HG02571 (cell line): ENCODE data around the gene VSIG10.
"Not testable (repeated sequence)": the region's sequence is repeated elsewhere in the genome, so short reads cannot be mapped to it uniquely, and the experiment has no call there.

Experiments used
- ATAC-seq: cut with Tn5 transposase; IDR thresholded peaks from one replicate; pipeline ENCODE4 v1.9.1; 2021; ENCODE audit warnings: mild to moderate bottlenecking, moderate library complexity; ENCODE audit not compliant: unreplicated experiment

Gene VSIG10, protein sequence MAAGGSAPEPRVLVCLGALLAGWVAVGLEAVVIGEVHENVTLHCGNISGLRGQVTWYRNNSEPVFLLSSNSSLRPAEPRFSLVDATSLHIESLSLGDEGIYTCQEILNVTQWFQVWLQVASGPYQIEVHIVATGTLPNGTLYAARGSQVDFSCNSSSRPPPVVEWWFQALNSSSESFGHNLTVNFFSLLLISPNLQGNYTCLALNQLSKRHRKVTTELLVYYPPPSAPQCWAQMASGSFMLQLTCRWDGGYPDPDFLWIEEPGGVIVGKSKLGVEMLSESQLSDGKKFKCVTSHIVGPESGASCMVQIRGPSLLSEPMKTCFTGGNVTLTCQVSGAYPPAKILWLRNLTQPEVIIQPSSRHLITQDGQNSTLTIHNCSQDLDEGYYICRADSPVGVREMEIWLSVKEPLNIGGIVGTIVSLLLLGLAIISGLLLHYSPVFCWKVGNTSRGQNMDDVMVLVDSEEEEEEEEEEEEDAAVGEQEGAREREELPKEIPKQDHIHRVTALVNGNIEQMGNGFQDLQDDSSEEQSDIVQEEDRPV

GRCh38 chr12:118103601-118104382 lies at the start of gene VSIG10:
TSS of gene VSIG10 (minus strand) at chr12:118104011. CDS start at chr12:118103671, 340 bp downstream.
- ATAC-seq, result no peak

GRCh38 chr12:118151755-118152154 lies 47.9 kb upstream of the VSIG10 start:
- ATAC-seq, result no peak

DNA sequence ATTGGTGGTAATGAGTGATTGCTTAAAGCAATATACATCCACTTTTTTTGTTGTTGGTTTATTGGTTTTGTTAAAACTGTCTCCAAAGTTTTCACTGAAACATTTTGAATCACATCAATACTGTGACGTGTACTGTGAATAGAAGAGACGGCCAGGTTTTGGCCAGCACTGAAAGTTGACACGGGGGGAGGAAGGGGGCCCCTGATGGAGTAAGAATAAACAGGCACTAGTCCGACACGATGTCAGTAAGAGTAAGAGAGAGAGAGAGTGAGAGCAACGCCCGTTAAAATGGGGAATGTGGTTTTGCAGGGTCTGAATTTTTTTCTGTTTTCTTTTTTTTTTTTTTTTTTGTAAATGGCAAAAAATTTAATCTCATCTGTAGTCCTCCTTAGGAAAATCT lies 46.8 kb upstream of the VSIG10 start:
- ATAC-seq, result no peak

DNA sequence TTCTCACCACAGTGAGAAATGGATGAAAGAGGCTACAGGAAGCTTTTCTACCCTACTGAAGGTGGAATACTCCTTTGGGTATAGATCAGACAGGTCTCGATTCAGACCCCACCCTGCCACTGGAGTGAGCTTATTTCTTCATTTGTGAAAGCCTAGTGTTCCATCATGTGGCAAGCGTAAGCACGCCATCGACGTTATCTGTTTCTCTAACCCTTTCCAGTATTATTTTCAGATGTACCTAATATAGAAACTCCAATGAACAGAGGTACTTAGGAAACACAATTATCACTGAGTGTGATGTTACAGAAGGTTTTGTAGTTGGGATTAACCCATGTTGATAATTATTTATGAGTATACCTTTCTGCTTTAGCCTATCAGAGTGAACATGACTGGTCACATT lies 44.5 kb upstream of the VSIG10 start:
- ATAC-seq, result no peak

GRCh38 chr12:118145798-118146156 lies 42.0 kb upstream of the VSIG10 start:
- no peak for ATAC-seq

- ATAC-seq, result no peak
These were observed 41.4 kb upstream of the VSIG10 start for GRCh38 chr12:118145113-118145797.

DNA sequence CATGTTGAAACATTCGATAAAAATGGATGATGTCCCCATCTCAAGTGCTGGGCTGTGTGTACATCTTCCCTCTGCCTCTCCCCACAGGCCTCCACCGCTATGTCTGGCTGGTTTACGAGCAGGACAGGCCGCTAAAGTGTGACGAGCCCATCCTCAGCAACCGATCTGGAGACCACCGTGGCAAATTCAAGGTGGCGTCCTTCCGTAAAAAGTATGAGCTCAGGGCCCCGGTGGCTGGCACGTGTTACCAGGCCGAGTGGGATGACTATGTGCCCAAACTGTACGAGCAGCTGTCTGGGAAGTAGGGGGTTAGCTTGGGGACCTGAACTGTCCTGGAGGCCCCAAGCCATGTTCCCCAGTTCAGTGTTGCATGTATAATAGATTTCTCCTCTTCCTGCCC lies 40.7 kb upstream of the VSIG10 start:
- no peak for ATAC-seq

DNA sequence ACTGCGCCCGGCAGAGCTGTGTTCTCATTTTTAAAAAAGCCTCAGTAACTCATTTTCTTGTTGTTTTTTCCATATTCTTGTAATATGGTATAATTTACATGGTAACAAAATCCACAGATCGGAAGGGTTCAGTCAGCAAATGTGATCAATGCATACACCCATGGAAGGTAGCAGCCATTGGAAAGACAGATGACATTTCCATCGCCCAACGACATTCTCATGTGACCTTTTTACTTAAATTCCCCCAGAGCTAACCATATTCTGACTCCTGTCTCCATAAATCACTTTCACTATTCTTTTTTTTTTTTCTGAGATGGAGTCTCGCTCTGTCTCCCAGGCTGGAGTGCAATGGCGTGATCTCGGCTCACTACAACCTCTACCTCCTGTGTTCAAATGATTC lies 37.0 kb upstream of the VSIG10 start:
- no peak for ATAC-seq

- no peak for ATAC-seq
These were observed 33.4 kb upstream of the VSIG10 start for GRCh38 chr12:118137148-118137678.

GRCh38 chr12:118136559-118137003 lies 32.8 kb upstream of the VSIG10 start:
- peak; percentile 26 for ATAC-seq

DNA sequence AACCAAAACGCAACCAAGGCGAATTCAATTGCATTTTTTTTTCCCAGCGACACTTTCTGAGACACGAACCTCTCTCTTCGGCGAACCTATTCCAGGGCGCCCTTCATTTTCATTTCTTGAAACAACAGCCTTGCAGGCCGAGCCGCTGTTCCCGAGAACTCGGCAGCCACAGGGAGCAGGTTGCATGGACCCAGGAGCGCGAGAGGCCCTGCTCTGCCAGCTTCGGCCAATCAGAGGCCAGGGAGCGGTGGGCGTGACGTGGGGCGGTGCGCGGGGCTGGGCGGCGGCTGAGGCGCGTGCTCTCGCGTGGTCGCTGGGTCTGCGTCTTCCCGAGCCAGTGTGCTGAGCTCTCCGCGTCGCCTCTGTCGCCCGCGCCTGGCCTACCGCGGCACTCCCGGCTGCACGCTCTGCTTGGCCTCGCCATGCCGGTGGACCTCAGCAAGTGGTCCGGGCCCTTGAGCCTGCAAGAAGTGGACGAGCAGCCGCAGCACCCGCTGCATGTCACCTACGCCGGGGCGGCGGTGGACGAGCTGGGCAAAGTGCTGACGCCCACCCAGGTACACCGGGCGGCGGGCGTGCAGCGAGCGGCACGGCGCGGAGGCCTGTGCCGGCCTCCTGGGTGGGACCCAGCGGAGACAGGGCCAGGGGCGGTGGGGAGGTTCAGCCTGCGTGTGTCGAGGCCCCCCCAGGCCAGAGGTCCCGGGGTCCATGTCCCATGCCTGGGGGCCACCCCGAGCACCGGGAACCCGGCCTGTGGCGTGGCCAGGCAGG lies 32.2 kb upstream of the VSIG10 start, which contains the start of gene PEBP1:
PEBP1 (plus strand) TSS at position 337 of the 771 bp plus-strand sequence; CDS start at position 423, 86 bp downstream.
- peak; percentile 97 for ATAC-seq

GRCh38 chr12:118129436-118129835 lies 25.6 kb upstream of the VSIG10 start:
- not testable (repeated sequence) for ATAC-seq

DNA sequence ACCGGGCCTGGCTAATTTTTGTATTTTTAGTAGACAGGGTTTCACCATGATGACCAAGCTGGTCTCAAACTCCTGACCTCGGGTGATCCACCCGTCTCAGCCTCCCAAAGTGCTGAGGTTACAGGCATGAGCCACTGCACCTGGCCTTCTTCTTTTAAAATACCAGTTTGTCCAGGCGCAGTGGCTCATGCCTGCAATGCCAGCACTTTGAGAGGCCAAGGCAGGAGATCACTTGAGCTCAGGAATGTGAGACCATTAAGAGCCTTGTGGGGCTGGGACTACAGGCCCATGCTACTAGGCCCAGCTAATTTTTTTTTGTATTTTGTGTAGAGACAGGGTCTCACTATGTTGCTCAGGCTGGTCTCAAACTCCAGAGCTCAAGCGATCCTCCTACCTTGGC lies 24.1 kb upstream of the VSIG10 start:
- no peak for ATAC-seq

GRCh38 chr12:118126119-118126757 lies 22.4 kb upstream of the VSIG10 start:
- no peak for ATAC-seq

DNA sequence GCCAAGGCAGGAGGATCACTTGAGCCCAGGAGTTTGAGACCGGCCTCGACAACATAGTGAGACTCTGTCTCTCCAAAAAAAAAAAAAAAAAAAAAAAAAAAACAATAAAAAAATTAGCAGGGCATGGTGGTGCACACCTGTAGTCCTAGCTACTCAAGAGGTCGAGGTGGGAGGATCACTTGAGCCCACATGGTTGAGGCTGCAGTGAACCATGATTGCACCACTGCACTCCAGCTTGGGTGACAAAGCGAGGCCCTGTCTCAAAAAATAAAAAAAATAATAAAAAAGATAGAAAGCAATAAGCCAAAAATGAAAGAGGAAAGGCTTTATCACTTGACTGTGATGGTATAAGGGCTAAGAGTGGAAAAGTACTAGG lies 21.9 kb upstream of the VSIG10 start:
- ATAC-seq, result no peak

DNA sequence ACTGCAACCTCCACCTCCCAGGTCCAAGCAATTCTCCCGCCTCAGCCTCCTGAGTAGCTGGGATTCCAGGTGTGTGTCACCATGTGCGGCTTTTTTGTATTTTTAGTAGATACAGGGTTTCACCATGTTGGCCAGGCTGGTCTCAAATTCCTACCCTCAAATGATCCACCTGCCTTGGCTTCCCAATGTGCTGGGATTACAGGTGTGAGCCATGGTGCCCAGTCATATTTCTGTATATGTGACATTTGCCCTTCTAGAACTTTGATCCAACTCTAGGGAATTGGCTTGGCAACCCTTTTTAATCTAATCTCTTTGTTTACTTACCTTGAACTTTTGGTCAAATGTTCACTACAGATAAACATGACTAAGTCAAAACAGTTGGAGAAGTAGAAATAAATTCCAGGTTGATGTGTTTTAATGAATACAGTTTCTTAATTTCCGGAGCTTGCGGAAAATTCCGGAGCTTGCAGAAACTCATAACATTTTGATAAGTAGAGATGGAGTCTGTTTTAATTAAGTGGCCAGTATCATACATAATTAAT lies 20.6 kb upstream of the VSIG10 start:
- ATAC-seq, result no peak

- ATAC-seq, result no peak
These were observed 18.5 kb upstream of the VSIG10 start for GRCh38 chr12:118122264-118122663.

- peak; percentile 56 for ATAC-seq
These were observed 17.0 kb upstream of the VSIG10 start for GRCh38 chr12:118120579-118121363.
